HEK293 (cell line): ENCODE results near the gene VPS4A.
A peak's percentile ranks its signal among the peaks of the same experiment; 100 is the strongest.

Experiments
- BCL11A ChIP-seq: fragments of 450-650 bp; formaldehyde crosslinking; IDR thresholded peaks from 2 replicates; pipeline ENCODE4 v1.5.1; 2016; ENCODE audit warnings: low read depth, missing biosample characterization, missing genetic modification characterization
- FEZF1 ChIP-seq: fragments of 450-650 bp; formaldehyde crosslinking; IDR thresholded peaks from 2 replicates; pipeline ENCODE4 v1.5.1; 2016; ENCODE audit warnings: missing biosample characterization, missing genetic modification characterization
- KLF9 ChIP-seq: fragments of 450-650 bp; formaldehyde crosslinking; IDR thresholded peaks from 2 replicates; pipeline ENCODE4 v1.5.1; 2016; ENCODE audit warnings: missing biosample characterization, missing genetic modification characterization, low read depth
- RBAK ChIP-seq: fragments of 450-650 bp; formaldehyde crosslinking; IDR thresholded peaks from 2 replicates; pipeline ENCODE4 v1.5.1; 2016; ENCODE audit warnings: missing biosample characterization, missing genetic modification characterization
- REPIN1 ChIP-seq: fragments of 450-650 bp; formaldehyde crosslinking; IDR thresholded peaks from 2 replicates; pipeline ENCODE4 v1.5.1; 2017; ENCODE audit warnings: missing biosample characterization, missing genetic modification characterization, low read depth
- SP2 ChIP-seq: fragments of 450-650 bp; formaldehyde crosslinking; IDR thresholded peaks from 2 replicates; pipeline ENCODE4 v1.5.1; 2016; ENCODE audit warnings: missing biosample characterization, missing genetic modification characterization
- SP3 ChIP-seq: fragments of 450-650 bp; formaldehyde crosslinking; IDR thresholded peaks from 2 replicates; pipeline ENCODE4 v1.5.1; 2016; ENCODE audit warnings: missing biosample characterization, missing genetic modification characterization
- SP7 ChIP-seq: fragments of 450-650 bp; formaldehyde crosslinking; IDR thresholded peaks from 2 replicates; pipeline ENCODE4 v1.5.1; 2016; ENCODE audit warnings: missing biosample characterization, missing genetic modification characterization
- ZBTB20 ChIP-seq: fragments of 450-650 bp; formaldehyde crosslinking; IDR thresholded peaks from 2 replicates; pipeline ENCODE4 v1.5.1; 2016; ENCODE audit warnings: missing biosample characterization, missing genetic modification characterization
- ZFP3 ChIP-seq: fragments of 450-650 bp; formaldehyde crosslinking; IDR thresholded peaks from 2 replicates; pipeline ENCODE4 v1.5.1; 2016; ENCODE audit warnings: low read depth, missing biosample characterization, missing genetic modification characterization
- ZFP41 ChIP-seq: fragments of 450-650 bp; formaldehyde crosslinking; IDR thresholded peaks from 2 replicates; pipeline ENCODE4 v1.5.1; 2016; ENCODE audit warnings: missing biosample characterization, missing genetic modification characterization, borderline replicate concordance
- ZNF16 ChIP-seq: fragments of 450-650 bp; formaldehyde crosslinking; IDR thresholded peaks from 2 replicates; pipeline ENCODE4 v1.5.1; 2016; ENCODE audit warnings: low read depth, missing biosample characterization, missing genetic modification characterization
- ZNF2 ChIP-seq: fragments of 450-650 bp; formaldehyde crosslinking; IDR thresholded peaks from 2 replicates; pipeline ENCODE4 v1.5.1; 2016; ENCODE audit warnings: missing biosample characterization, missing genetic modification characterization
- ZNF23 ChIP-seq: fragments of 450-650 bp; formaldehyde crosslinking; IDR thresholded peaks from 2 replicates; pipeline ENCODE4 v1.5.1; 2016; ENCODE audit warnings: missing biosample characterization, missing genetic modification characterization, borderline replicate concordance
- ZNF239 ChIP-seq: fragments of 450-650 bp; formaldehyde crosslinking; IDR thresholded peaks from 2 replicates; pipeline ENCODE4 v1.5.1; 2016; ENCODE audit warnings: missing biosample characterization, missing genetic modification characterization
- ZNF404 ChIP-seq: fragments of 450-650 bp; formaldehyde crosslinking; IDR thresholded peaks from 2 replicates; pipeline ENCODE4 v1.5.1; 2017; ENCODE audit warnings: missing biosample characterization, missing genetic modification characterization
- ZNF416 ChIP-seq: fragments of 450-650 bp; formaldehyde crosslinking; IDR thresholded peaks from 2 replicates; pipeline ENCODE4 v1.5.1; 2016; ENCODE audit warnings: missing biosample characterization, missing genetic modification characterization
- ZNF549 ChIP-seq: fragments of 450-650 bp; IDR thresholded peaks from 2 replicates; pipeline ENCODE4 v1.5.1; 2018; ENCODE audit warnings: missing biosample characterization, missing genetic modification characterization, mild to moderate bottlenecking, inconsistent platforms, moderate library complexity
- ZNF561 ChIP-seq: fragments of 450-650 bp; IDR thresholded peaks from 2 replicates; pipeline ENCODE4 v1.5.1; 2018; ENCODE audit warnings: missing biosample characterization, missing genetic modification characterization, borderline replicate concordance
- ZNF571 ChIP-seq: fragments of 450-650 bp; formaldehyde crosslinking; IDR thresholded peaks from 2 replicates; pipeline ENCODE4 v1.5.0; 2017; ENCODE audit warnings: missing biosample characterization, missing genetic modification characterization
- ZNF610 ChIP-seq: fragments of 450-650 bp; formaldehyde crosslinking; IDR thresholded peaks from 2 replicates; pipeline ENCODE4 v1.5.1; 2016; ENCODE audit warnings: missing biosample characterization, missing genetic modification characterization, borderline replicate concordance
- ZNF626 ChIP-seq: fragments of 450-650 bp; sonication (Bioruptor Pico); formaldehyde crosslinking; IDR thresholded peaks from 2 replicates; pipeline ENCODE4 v1.5.1; 2018; ENCODE audit warnings: missing biosample characterization, missing genetic modification characterization, inconsistent platforms
- ZNF776 ChIP-seq: fragments of 450-650 bp; formaldehyde crosslinking; IDR thresholded peaks from 2 replicates; pipeline ENCODE4 v1.5.0; 2017; ENCODE audit warnings: missing biosample characterization, missing genetic modification characterization, borderline replicate concordance
- ZSCAN5A ChIP-seq: fragments of 450-650 bp; formaldehyde crosslinking; IDR thresholded peaks from 2 replicates; pipeline ENCODE4 v1.5.1; 2016; ENCODE audit warnings: missing biosample characterization, missing genetic modification characterization
- ZXDB ChIP-seq: fragments of 450-650 bp; formaldehyde crosslinking; IDR thresholded peaks from 2 replicates; pipeline ENCODE4 v1.5.1; 2016; ENCODE audit warnings: missing biosample characterization, missing genetic modification characterization
- TF ChIP-seq, protein P1 (sequence below): fragments of 450-650 bp; formaldehyde crosslinking; IDR thresholded peaks from 2 replicates; pipeline ENCODE4 v1.5.1; 2016; ENCODE audit warnings: missing biosample characterization, missing genetic modification characterization
- TF ChIP-seq, protein P2 (sequence below): fragments of 450-650 bp; formaldehyde crosslinking; IDR thresholded peaks from 2 replicates; pipeline ENCODE4 v1.5.1; 2016; ENCODE audit warnings: missing biosample characterization, missing genetic modification characterization
- TF ChIP-seq, protein P3 (sequence below): fragments of 450-650 bp; formaldehyde crosslinking; IDR thresholded peaks from 2 replicates; pipeline ENCODE4 v1.5.1; 2016; ENCODE audit warnings: missing biosample characterization, missing genetic modification characterization, low read depth
- TF ChIP-seq, protein P4 (sequence below): fragments of 450-650 bp; formaldehyde crosslinking; IDR thresholded peaks from 2 replicates; pipeline ENCODE4 v1.5.1; 2016; ENCODE audit warnings: missing biosample characterization, missing genetic modification characterization

VPS4A gene

GRCh38 chr16:69339289-69340094 is 28.3 kb downstream of the VPS4A start, which contains the start of the genes COG8 and NIP7 (continued):
- TF ChIP-seq REPIN1 (tag by site-specific recombination) (no peak), ZNF23 (tag by site-specific recombination) (no peak), ZSCAN5A (no peak), ZNF776 (no peak), ZFP41 (no peak), ZNF549 (tag by site-specific recombination) (no peak), ZNF239 (tag by site-specific recombination) (no peak), ZNF2 (tag by site-specific recombination) (peak; percentile 46; the same call in 1 of the 2 replicates), ZNF626 (tag by site-specific recombination) (no peak), ZFP3 (no peak), ZNF416 (no peak), SP2 (tag by site-specific recombination) (peak; percentile 91), KLF9 (peak; percentile 78), SP7 (tag by site-specific recombination) (peak; percentile 69), ZNF561 (tag by site-specific recombination) (no peak), BCL11A (tag by site-specific recombination) (no peak), ZNF16 (no peak), ZBTB20 (tag by site-specific recombination) (no peak; the same call in 1 of the 2 replicates), SP3 (tag by site-specific recombination) (peak; percentile 38; the same call in 1 of the 2 replicates), ZNF610 (tag by site-specific recombination) (no peak), FEZF1 (tag by site-specific recombination) (no peak), ZNF404 (tag by site-specific recombination) (no peak), ZXDB (tag by site-specific recombination) (peak; percentile 82), ZNF571 (tag by site-specific recombination) (no peak), RBAK (tag by site-specific recombination) (no peak)
- TF ChIP-seq, protein P1, sequence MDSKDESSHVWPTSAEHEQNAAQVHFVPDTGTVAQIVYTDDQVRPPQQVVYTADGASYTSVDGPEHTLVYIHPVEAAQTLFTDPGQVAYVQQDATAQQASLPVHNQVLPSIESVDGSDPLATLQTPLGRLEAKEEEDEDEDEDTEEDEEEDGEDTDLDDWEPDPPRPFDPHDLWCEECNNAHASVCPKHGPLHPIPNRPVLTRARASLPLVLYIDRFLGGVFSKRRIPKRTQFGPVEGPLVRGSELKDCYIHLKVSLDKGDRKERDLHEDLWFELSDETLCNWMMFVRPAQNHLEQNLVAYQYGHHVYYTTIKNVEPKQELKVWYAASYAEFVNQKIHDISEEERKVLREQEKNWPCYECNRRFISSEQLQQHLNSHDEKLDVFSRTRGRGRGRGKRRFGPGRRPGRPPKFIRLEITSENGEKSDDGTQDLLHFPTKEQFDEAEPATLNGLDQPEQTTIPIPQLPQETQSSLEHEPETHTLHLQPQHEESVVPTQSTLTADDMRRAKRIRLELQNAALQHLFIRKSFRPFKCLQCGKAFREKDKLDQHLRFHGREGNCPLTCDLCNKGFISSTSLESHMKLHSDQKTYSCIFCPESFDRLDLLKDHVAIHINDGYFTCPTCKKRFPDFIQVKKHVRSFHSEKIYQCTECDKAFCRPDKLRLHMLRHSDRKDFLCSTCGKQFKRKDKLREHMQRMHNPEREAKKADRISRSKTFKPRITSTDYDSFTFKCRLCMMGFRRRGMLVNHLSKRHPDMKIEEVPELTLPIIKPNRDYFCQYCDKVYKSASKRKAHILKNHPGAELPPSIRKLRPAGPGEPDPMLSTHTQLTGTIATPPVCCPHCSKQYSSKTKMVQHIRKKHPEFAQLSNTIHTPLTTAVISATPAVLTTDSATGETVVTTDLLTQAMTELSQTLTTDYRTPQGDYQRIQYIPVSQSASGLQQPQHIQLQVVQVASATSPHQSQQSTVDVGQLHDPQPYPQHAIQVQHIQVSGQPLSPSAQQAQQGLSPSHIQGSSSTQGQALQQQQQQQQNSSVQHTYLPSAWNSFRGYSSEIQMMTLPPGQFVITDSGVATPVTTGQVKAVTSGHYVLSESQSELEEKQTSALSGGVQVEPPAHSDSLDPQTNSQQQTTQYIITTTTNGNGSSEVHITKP: peak; percentile 87
- TF ChIP-seq, protein P2, sequence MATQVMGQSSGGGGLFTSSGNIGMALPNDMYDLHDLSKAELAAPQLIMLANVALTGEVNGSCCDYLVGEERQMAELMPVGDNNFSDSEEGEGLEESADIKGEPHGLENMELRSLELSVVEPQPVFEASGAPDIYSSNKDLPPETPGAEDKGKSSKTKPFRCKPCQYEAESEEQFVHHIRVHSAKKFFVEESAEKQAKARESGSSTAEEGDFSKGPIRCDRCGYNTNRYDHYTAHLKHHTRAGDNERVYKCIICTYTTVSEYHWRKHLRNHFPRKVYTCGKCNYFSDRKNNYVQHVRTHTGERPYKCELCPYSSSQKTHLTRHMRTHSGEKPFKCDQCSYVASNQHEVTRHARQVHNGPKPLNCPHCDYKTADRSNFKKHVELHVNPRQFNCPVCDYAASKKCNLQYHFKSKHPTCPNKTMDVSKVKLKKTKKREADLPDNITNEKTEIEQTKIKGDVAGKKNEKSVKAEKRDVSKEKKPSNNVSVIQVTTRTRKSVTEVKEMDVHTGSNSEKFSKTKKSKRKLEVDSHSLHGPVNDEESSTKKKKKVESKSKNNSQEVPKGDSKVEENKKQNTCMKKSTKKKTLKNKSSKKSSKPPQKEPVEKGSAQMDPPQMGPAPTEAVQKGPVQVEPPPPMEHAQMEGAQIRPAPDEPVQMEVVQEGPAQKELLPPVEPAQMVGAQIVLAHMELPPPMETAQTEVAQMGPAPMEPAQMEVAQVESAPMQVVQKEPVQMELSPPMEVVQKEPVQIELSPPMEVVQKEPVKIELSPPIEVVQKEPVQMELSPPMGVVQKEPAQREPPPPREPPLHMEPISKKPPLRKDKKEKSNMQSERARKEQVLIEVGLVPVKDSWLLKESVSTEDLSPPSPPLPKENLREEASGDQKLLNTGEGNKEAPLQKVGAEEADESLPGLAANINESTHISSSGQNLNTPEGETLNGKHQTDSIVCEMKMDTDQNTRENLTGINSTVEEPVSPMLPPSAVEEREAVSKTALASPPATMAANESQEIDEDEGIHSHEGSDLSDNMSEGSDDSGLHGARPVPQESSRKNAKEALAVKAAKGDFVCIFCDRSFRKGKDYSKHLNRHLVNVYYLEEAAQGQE (tag by site-specific recombination): no peak; the same call in 1 of the 2 replicates
- TF ChIP-seq, protein P3, sequence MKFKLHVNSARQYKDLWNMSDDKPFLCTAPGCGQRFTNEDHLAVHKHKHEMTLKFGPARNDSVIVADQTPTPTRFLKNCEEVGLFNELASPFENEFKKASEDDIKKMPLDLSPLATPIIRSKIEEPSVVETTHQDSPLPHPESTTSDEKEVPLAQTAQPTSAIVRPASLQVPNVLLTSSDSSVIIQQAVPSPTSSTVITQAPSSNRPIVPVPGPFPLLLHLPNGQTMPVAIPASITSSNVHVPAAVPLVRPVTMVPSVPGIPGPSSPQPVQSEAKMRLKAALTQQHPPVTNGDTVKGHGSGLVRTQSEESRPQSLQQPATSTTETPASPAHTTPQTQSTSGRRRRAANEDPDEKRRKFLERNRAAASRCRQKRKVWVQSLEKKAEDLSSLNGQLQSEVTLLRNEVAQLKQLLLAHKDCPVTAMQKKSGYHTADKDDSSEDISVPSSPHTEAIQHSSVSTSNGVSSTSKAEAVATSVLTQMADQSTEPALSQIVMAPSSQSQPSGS (tag by site-specific recombination): no peak
- TF ChIP-seq, protein P4, sequence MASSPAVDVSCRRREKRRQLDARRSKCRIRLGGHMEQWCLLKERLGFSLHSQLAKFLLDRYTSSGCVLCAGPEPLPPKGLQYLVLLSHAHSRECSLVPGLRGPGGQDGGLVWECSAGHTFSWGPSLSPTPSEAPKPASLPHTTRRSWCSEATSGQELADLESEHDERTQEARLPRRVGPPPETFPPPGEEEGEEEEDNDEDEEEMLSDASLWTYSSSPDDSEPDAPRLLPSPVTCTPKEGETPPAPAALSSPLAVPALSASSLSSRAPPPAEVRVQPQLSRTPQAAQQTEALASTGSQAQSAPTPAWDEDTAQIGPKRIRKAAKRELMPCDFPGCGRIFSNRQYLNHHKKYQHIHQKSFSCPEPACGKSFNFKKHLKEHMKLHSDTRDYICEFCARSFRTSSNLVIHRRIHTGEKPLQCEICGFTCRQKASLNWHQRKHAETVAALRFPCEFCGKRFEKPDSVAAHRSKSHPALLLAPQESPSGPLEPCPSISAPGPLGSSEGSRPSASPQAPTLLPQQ (tag by site-specific recombination): peak; percentile 72
